Measurements from ENCODE around the gene BTRC.
"Not testable (repeated sequence)": the region's sequence is repeated elsewhere in the genome, so short reads cannot be mapped to it uniquely, and the experiment has no call there.

The BTRC gene

DNA sequence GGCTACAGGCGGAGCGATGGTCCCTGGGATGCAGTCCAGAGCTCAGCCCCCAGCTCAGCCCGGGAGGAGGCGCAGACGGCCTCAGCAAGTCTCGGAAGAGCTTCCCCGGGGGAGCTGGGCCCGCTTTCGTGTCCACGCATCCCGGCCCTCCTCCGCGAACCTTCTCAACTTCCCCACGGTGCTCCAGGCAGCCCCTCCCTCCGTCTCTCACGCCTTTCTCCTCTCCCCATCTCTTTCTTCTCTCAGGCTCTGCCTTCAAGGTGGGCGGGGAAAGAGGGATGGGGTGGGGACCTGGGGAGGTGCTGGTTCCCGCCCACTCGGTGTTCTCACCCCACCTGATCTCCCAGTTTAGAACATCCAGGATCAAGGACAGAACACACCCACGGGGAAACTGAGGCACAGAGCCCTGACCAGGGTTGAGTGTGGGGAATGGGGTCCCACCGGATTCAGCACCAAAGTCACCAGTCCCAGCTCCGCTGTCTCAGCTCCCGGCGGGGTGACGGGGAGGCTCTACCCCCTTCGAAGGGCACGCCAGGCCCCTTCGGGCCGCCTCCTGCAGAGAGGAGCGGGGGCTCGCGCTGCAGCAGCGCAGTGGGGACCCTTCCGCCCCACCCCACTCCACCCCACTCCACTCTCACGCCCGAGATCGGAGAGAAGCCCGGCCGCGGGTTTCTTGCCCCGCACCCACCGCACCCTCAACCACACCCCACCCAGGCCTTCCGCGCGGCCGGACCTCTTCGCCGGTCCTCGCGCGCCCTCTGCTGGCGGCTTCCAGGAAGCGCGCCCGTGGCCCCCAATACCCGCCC lies 215.9 kb downstream of the BTRC start:
- DNase-seq = peak; percentile 77 to 80

DNA sequence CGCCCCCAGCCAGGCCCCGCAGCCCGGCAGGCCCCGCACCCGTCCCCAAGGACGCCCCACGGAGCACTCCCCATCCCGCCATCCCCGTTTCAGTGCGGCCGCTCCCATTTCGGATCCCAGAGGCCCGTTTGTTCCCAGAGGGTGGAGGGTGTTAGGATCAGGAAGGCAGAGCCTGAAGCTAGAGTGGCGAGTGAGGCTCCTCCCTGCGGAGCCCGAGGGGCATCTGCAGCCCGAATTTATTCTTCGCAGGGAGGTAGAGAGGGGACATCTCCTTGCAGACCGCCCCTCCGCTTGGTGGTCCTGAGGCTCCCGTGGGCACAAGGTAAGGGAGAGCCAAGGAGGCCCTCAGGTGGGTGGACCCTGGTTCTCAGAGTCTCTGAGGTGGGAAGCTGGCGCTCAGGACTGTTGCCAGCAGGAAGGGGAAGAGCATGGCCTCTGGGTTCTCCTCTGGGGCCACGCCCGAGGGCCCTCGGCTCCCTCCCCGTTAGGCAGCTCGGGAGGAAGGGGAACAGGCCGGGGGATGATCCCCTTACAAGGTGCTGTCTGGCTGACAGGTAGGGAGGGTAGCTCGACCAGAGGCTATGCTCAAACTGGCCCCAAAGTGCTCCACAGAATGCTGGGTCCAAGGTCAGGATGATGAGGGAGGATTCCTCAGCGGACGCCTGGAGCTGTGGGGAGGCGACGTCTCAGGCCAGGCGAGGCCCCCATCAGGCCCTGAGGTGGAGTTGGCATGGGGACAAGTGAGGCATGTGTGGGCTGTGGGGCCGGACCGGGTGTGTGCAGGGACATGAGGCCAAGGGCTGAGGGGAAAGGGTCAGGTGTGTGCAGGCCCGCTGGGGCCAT lies 216.7 kb downstream of the BTRC start:
- no peak for DNase-seq

DNA sequence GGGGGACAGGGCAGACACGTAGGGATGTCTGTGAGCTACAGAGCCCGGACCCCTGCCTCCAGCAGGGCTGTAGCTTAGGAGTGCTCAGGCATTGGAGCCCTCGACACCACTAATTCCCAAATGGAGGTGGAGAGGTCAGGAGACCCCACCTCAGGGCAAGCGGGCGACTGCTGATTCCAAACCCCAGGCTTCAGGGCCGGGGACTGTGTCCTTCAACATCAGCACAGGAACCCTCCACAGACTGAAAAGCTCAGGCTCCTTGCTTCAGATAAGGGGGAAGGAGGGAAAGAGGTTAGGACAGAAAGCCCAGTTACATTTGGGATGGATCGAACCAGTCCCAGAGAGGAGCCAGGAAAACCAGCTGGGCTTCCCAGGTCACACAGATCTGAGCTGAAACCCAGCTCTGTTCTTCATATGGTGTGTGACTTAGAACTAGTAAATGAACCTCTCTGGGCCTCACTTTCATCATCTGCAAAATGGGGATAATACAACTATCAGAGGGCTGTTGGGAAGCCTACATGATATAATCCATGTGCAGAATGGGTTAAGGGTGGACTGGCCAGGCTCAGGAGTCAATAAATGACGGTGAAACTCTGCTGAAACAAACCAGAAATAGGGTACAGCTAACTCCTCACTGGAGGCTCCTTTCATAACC lies 217.4 kb downstream of the BTRC start:
- DNase-seq = no peak

DNA sequence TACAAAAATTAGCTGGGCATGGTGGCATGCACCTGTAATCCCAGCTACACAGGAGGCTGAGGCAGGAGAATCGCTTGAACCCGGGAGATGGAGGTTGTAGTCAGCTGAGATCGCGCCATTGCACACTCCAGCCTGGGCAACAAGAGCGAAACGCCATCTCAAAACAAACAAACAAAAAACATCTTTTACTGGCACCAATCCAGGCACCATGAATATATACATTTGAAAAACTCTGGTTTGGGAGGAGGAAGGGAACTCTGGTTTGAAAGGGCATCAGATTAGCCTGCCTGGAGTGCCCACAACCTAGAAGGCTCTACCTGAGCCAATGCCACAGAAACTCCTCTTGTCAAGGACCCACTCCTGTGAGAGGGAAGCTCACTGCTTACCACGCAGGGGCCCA lies 218.2 kb downstream of the BTRC start:
- no peak for DNase-seq

DNA sequence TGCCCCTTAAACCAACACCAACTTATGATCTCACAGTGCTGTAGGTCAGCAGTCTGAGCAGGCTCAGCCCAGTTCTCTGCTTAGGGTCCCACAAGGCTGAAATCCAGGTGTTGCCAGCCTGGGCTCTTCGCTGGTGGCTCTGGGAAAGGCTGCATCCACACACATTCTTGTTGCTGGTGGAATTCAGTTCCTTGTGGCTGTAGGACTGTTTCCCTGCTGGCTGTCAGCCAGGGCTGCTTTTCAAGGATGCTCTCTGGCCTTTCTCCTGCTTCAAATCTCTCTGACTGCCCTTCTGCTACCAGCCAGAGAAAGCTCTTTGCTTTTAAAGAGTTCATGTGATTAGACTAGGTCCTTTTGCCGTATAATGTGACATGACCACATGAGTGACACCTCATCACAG lies 218.8 kb downstream of the BTRC start:
- DNase-seq = no peak

DNA sequence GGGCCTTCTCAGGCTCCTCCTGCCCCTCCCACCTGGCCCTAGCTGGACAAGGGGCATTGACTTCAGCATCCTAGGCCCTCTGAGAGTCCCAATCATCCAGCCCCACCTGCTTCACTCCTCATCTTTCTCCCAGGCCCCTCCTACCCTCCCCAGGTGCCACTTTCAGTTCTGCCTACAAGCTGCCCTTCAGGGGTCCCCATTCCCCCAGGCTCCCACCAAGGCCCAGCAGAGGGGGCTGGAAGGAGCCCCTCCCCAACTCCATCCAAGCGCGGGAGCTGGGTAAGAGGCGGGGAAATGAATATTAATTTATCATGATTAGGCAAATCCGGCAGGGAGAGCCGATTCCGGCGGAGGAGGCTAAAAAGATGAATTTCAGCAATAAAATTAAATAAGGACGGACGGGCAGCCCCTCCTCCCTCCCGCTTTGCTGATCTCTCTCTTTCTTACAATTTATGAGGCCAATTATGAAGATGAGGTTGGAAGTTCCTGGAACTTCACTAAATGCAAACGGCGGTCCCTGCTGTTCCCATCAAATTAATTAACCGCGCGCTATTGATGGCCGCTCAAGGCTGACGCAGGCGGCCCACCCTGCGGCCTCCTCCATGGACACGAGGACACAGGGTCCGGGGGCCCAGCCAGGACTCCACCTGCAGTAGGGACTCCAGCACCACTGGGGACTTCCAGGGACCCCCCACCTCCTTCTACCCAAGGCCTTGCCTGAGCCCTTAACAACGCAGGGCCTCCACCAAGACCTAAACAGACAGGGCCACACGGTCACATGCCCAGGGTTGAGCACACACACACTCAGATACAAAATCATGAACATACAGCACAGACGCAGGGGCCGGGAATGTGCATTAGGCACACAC lies 220.2 kb downstream of the BTRC start:
- DNase-seq = no peak

DNA sequence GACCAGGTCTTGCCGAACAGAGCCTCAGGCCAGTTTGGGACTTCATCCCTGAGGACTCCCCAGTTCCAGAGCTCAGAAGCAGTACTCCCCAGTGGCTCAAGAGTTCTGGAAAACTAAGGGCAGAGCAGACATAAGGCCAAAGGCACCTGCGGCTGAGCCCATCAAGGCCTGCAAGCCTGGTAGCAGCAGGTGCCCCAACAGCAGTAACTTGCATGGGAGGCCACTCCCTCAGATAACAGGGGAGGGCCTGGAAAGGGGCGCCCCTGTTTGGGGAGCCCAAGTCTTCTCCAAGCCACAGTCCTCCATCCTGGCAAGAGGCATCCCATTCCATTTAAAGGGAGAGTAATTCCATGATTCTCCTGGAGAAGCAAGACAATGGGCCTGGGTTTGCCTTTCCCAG lies 221.1 kb downstream of the BTRC start:
- DNase-seq = no peak

DNA sequence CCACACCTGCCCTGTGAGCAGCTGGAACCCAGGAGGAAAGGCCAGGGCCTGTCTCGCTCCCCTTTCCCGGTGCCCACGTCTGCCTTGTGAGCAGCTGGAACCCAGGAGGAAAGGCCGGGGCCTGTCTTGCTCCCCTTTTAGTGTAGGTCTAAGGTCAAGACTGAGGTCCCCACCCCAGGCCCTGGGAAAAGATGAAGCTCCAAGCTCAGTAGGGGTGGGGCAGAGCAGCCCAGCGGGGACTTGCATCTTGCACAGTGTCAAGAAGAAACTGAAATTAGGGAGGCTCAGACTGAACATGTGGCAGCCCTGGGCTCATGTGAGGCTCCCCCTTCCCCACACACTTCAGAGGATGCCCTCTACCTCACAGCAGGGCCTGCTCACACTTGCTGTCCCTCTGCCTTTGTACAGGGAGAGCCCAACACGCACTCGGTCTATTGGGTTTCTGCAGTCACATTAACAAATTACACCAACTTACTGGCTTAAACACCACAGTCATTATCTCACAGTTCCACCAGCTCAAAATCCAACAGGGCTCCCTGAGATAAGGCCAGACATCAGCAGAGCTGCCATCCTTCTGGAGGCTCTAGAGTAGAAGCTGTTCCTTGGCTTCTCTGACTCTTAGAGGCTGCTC lies 221.7 kb downstream of the BTRC start:
- no peak for DNase-seq

DNA sequence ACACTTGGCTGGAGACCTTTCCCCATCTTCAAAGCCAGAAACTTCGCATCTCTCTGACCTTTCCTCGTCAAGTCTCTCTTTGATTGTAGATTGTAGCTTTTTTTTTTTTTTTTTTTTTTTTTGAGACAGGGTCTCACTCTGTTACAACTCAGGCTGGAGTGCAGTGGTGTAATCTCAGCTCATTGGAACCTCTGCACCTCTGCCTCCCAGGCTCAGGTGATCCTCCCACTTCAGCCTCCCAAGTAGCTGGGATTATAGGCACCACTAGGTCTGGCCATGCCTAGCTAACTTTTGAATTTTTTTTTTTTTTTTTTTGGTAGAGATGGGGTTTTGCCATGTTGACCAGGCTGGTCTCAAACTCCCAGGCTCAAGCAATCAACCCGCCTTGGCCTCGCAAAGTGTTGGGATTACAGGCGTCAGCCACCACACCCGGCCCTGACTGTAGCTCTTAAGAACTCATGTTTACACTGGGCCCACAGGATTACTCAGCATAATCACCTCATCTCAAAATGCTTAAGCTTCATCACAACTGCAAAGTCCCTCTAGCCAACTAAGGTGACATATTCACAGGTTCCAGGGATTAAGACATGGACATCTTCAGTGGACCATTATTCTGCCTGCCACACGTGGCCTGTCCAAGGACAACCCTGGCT lies 222.4 kb downstream of the BTRC start:
- no peak for DNase-seq

DNA sequence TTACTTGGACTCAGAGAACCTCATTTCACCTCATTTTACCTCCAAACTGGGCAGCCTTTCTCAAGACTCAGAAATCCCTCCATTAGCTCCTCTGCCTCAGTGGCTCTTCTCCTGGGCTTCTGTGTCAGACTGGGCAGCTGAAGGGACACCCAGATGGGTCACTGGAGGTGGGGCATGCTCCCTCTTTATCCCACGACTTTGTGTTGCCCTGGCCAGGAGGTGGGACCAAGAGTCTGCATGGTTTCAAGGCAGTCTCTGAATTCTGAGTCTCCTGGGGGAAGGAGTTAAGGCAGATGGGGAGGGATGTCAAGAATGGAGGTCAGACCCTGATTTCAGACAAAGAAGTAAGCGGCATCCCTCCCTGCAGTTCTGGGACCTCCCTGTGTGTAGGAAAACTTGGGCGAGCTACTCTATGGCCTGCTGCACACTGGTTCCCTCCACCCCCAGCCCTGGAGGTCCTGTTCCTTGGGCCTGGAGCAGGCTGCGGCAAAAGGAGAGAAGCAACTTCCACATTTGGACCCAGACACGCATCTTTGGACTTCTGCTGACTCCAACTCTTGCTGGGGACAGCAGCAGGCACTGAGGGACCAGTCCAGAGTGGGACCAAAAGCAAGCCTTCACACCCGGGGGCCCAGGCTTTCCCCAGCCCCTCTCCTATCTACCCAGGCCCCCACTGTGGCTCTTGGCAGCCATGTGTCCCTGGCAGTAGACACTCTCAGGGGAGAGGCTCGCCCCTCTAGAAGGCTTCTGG lies 223.3 kb downstream of the BTRC start:
- no peak for DNase-seq

DNA sequence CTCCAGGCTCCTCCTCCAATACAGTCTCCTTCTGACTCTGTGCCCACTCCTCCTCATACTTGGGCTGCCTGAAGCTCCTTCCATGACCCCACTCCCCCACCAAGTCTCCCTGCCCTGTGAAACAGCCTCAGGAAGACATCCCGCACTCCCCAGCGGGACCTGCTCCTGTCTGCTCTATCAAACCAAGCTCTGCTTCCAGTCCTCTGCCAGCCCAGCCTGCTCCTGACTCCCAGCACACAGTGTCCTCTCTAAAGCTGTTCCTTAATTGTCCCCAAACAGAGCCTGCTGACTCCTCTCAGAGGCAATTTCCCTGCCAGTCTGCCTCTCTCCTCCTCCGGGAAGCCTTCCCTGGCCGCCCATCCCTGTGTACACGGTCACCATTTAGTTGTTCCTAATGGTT lies 224.2 kb downstream of the BTRC start:
- DNase-seq = no peak

DNA sequence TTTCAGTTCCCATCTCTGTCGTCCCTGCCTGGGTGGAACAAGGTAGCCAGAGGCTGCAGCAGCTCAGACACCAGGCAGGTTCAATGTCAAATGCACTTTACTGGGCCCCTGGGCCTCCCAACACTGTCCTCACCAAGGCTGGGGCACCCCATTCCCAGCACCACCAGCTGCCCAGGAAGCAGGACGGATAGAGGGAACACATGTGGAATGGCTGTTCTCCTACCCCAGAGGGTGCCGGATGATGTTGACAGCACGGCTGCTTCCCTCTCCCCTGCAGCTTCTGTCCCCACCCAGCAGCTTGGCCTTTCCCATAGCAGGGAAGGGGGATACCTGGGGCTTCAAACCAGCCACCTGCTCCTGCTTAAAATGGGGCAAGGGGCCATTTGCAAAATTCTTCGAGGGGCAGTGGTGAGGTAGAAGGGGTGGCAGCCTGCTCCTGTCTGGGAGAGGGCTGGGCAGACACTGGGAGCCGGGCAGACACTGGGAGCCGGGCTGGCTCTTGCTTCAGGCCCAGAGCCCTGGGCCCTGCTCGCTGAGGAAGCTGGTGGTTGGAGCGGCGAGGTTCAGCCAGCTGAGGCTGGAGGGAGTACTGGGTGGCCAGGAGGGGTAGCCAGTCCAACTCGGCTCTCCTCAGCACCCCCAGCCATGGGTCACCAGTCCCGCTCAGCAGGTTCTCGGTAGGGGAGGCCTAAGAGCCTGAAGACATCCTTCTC lies 225.0 kb downstream of the BTRC start:
- no peak for DNase-seq

DNA sequence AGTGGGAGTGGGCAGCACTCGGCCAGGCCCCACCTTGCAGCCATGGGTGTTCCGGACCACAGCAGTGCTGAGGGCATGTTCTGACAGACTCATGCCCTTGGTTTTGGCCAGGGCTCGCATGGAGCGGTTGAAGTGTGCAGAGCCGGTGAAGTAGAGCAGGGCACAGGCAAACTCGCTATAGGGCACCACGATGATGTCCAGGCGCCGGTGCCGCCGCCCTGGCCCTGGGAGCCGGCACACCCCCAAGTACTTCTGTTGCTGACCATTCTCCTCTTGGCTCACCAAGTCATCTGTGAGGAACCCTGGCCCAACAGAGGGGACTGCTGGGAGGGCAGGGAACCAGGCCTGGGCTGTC lies 225.5 kb downstream of the BTRC start:
- DNase-seq = no peak

DNA sequence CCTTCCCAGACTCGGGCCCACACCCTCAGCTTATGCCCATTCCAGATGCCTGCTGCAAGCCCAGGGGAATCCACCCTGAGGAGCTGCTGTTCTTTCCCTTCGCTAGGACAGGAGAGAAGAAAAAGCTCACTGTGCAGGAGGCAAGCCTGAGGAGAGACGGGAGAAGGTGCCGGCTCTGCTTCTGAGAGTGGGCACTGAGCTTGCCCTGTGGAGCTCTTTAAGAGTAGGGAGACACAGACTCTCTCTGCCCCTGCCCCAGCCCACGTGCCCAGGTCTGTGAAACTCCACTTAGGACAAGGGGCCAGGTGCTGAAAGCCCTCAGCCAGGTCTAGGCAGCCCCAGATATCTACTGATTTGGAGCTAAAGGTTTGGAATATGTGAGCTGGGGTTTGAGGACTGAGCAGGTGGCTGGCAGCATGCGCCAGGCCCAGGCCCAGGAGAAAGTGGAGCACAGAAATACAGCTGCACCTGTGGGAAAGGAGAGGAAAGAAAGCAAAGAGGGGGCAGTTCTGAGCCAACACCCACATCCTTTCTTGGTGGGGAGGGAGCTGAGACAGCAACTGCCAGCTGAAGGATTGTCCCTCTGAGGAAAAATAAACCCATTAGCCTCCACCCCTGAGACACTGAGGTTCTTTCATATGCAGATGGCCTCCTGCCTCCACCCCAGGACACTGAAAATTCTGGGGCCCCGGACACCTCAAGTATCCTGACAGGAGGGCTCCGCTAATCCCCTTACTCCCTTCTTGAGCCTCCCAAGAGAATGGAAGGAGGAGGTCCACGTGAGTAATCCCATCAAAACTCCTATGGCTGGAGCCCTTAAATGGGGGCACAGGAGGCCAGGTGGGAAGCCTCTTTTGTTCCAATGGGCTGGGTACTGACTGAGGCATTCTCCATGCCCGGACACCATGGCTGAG lies 226.8 kb downstream of the BTRC start:
- DNase-seq = no peak

DNA sequence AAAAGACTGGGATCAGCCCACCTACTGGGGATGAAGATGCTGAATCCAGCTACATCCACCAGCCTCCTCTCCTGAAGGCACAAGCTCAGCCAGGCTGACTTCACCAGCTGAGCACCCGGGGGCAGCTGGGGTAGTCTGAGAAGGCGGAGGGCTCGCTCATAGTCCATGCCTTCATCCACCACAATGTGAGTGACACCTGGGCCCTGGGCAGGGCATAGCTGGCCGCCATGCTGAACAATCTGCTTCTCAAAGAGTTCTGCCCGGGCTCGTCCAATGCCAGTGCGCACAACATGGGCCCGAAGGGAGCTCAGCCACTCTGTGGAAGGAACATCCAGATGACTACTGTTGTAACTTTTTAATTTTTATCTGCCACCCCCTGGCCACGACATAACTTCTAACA lies 231.9 kb downstream of the BTRC start:
- DNase-seq = no peak

DNA sequence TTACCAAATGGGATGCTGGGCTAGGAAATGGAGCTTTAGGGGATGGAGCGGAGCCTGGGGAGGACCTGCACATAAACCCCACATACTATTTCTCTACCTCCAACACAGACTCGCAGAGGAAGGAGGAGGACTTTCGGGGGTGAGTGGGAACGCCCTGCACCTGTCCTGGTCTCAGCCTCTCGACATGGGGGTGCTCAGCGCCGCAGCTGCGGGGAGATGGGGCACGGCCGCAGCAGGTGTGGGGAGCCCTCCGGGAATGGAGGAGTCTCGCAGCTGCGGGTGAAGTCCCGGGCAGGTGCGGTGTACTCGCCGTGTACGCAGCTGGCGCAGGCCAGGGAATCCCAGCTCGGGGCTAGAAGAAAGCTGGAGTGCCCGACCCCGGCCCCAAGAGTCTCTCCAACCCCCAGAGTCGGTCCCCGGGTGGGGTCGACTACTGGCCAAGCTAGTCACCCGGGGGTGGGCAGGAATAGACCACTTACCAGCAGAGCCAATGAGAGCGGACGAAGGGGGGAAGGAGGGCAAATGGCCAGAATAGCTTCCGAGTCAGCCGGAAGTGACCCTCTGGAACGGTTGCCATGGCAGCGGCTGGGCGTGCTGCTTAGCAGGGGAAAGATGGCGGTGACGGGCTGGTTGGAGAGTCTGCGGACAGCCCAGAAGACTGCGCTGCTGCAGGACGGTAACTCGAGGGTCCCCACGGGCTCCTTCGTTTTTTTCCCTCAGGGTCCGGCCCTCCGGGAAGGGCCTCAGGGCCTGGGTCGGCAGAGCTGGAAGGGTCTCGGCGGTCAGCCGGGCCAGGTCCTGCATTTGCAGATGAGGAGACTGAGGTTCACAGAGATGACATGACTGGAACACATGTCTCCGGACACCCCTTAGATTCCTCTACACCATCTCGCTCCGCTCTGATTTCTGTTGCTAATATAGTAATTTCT lies 234.0 kb downstream of the BTRC start, which contains the start of the genes DPCD and POLL:
TSS of gene DPCD (plus strand) at position 597 of the 929 bp plus-strand sequence. CDS start at position 613, 16 bp downstream.
TSS of gene POLL (minus strand) at position 533 of the 929 bp plus-strand sequence. CDS start 897 bp downstream, outside the sequence.
- DNase-seq = peak; percentile 90 to 91

DNA sequence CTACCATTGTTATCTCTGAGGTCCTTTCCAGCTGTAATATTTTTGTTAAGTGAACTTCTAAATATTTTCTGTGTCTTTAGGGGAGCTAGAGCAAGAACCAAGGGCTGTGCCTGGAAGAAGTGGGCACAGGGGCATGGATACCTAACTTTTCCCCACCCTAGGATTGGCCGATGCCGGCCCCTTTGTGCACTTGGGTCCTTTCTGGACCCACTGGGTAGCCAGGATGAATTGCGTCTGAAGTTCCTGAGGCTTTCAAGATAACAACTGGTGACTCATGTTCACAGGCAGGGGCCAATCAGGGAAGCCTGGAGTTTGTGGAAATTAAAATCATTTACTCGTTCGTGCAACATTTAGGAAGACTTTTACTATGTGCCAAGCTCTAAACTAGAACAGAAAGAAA lies 234.9 kb downstream of the BTRC start:
- DNase-seq = no peak

DNA sequence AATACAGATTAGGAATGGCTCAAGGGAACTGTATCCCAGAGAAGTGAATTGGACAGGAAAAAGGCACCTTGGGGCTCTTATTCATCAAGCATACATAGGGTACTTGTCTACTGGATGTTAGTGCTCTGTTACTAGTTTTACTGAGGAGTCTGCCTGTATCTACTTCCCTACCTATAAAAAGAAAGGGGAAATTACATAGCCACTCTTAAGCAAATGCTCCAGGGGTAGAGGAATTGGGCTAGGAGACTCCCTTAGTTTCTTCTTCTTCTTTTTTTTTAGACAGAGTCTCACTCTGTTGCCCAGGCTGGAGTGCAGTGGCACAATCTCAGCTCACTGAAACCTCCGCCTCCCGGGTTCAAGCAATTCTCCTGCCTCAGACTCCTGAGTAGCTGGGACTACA lies 239.4 kb downstream of the BTRC start:
- not testable (repeated sequence) for DNase-seq
